Stimulated activated naive CD4-positive, alpha-beta T cell (primary cell): ENCODE results near the gene EVPL.

Source experiments
- DNase-seq, 6 experiments: peaks; one replicate each; lab custom pipeline; 2025; lab: John Stamatoyannopoulos, UW

Gene EVPL

DNA sequence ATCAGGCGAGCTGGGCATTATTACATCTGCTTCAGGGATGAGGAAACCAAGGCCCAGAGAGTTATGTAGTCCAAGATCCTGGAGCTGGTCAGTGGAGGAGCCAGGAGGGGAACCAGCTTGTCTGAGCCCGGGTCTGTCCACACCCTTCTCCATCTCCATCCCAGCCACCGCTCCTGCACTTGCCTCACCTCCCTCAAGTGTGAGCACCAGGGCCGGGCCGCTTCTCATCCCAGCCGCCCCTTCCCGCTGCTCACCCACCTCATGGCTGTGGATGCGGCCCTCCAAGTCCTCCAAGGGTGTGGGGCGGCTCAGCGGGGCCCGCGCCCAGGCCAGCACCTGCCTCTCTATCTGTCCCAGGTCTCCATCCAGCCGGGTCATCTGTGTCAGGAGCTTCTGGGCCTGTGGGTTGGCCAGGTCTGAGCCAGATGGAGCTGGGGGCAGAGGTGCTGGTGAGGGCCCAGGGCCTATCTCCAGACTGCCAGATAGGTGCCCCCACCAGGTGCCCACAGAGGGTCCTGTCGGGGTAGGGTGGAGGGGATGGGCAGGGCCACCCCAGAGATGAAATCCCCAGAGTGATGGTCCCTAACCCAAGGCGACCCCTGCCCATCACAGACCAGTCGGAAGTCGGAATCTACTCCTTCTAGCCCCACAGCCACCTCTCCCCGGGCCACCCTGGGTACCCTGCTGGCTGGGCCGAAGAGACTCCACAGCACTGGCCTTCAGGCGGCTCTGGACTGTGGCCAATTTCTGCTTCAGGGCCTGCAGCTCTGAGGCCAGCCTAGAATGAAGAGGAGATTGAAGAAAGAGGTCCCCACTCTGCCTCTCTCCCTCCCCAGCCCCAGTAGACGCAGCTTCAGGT is 9.4 kb downstream of the EVPL start:
- no peak for DNase-seq

DNA sequence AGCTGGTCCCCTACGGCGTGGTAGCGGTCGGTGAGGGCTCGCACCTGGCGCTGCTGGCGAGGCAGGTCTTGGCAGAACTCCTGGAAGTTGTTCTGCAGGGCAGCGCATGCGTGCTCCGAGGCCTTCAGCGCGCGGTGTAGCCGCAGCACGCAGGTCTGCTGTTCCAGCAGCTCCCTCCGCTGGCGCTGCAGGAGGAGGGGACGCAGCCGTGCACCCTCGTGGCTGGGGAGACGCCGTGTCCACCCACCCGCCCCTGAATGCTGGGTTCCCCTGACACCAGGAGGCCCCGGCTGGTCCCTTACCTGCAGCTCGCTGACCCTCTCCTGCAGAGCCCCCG is 12.2 kb downstream of the EVPL start:
- no peak for DNase-seq

DNA sequence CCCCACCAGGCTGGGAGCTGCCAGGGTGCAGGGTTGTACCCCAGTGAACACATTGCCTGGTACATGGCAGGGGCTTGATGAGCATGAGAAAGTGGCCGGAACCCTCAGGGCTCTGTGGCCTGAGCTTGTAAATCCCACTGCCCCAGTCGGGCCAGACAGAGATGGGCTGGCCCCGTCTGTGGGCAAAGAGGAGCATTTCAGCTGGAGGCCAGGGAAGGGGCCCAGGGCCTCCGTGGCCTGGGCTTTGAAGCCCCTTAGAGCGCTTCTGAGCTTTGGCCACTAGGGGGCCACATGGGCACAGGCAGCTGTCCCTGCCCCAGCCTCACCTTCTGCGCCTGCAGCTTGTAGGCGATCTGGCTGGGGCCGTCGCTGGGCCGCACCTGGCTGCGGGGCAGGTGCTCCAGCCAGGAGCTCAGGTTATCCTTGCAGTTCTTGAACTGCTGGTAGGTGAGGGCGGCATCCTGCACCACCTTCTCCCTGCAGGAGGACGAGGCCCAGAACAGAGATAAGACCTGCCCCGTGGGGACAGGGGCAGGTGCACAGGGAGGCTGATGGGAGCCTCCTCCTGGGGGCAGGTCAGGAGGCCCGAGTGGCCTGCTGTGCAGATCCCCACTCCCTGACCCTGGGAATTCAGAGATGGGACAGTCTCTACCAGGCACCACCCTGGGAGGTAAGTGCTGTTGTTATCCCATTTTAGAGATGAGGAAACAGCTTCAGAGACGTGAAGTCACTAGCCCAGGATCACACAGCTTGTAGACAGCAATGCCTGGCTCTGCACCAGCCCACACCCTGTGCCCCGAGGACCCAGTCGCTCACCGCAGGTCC is 12.8 kb downstream of the EVPL start:
- peak; percentile 61 to 84 (median 69) for DNase-seq

GRCh38 chr17:76013377-76013932 is 13.7 kb downstream of the EVPL start:
- no peak for DNase-seq

GRCh38 chr17:76011951-76012350 is 15.2 kb downstream of the EVPL start:
- DNase-seq: no peak

DNA sequence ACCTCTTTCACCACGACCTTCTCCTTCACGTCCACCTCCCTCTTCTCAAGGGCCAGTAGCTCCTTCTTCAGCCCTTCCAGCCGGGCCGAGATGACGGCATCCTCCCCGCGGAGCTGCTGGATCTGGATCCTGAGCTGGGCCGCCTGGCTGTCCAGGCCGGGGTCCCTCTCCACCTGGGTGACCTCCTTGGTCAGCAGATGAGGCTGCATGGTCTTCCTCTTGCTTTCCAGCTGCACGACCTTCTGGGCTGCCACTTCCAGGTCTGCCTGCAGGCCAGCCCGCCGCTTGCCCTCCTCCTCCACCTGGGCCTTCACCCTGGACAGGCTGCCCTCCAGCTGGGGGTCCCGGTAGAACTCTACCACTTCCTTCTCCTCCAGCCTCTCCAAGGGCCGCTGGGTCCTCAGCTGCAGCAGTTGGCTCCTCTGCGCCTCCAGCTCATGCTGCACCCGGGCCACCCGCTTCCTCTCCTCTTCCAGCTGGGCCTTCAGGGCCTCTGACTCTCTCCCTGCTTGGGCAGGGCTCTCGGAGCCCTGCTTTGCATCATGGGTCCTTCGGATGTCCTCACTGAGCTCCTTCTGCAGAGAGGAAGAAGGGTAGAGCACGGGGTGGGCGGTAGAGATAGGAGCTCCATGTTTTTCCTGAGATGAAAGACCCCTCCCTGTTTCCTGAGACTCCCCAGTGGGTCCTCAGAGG is 17.0 kb downstream of the EVPL start:
- no peak for DNase-seq

DNA sequence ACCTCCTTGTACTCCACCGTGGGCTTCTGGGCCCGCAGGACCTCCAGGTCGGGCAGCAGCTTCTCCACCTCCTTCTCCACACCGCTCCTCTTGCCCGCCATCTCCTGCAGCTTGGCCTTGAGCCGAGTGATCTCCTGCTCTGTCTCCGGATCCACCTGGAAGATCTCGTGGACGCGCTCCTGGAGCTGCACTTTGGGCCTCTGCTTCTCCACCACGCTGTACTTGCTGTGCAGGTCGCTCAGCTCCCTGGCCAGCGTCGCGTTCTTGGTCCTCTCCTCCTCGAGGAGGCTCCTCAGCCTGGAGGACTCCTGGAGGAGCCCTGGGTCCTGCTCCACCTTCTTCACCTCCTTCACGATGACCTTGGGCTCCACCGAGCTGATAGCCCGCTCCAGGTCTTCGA is 17.7 kb downstream of the EVPL start:
- no peak for DNase-seq

- DNase-seq: no peak
Observed at GRCh38 chr17:76008630-76009425, 18.3 kb downstream of the EVPL start.

DNA sequence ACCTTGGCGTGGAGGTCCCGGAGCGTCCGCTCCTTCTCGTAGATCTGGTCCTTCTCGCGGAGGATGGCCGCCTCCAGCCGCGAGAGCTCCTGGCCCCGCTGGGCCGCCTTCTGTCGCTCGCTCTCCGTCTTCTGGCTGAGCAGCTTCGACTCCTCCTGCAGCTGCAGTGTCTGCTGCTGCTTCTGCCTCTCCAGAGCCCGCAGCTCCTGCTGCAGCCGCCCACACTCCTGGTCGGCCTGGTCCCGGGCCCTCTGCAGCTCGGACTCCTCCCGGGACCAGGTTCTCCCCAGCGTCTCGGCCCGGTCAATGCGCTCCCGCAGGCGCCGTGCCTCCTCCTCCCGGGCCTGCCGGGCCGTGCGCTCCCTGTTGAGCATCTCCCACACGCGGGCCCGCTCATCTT is 18.9 kb downstream of the EVPL start:
- no peak for DNase-seq

DNA sequence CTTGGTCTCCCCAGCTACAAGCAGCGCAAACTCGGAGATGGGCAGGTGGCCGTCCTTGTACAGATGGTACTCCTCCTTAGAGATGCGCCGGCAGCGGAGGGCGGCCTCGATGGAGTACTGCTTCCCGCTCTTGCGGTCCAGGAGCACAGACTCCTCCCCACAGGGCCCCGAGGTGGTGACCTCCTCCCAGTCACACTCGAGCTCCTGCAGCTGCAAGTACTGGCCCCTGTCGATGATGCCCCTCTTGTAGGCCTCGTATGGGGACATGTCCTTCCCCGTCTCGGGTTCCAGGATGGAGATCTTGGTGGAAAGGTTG is 19.3 kb downstream of the EVPL start:
- no peak for DNase-seq

DNA sequence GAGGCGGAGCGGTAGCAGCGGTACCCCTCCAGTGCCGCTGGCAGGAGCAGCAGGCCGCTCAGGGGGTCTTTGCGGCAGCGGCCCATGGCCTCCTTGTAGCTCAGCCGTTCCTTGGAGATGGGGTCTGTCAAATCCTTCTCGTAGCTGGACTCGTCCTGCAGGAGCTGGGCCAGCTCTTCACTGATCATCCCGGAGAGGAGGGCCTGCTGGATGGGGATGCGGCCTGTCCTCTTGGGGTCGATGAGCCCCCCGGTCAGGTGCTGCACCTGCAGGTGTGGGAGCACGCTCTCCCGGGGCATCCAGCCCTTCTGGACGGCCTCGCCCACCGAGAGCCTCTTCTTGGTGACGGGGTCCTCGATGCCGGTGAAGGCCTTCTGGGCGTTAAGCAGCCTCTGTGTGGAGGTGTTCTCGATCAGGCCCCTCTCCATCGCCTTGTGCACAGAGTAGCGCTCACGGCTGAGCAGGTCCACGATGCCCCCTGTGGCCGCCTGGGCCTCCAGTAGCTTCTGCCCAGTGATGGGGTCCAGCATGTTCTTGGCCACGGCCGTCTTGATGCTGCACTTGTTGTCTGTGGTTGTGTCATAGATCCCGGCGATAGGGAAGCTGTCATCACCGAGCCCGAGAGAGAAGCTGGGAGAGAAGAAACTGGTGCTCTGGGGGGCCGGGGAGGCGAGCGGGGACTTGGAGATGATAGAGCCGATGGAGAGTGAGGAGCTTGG is 19.8 kb downstream of the EVPL start:
- no peak for DNase-seq

DNA sequence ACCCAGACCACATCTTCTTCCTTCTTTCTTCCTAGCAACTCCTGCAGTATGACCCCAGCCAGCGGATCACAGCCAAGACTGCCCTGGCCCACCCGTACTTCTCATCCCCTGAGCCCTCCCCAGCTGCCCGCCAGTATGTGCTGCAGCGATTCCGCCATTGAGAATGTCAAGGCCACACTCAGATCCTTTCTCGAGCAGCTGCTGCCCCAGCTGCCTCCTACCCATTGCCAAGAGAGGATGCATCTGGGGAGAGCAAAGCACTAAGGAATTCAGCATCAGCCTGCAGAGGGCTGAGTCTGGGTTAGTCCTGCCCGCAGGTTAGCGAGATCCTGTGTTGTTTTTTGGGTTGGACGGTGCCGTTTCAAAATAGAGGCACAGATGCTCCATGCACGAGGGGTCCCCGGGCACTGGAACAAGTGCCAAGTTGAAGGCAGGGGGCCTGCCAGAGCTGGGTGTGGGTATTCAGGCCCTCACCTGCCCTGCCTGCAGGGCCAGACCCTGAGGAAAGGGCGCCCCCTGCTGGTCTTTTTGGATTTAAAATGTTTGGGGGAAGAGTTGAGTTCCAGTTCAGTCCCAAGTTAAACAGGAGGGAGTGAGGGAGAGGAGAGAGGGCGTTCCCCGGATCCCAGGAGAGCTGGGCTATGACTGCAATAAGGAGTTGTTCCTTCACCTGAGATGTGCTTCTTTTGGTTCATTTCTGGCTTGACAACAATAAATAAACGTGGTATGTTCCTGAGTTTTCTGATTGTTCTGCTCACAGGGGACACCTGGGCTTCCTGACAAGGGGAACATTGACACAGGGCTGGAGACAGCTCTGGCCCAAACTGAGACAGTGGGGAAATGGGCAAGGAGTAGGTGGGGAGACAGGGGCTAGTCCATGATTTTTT is 21.6 kb downstream of the EVPL start:
- peak; percentile 38 to 81 (median 70) for DNase-seq

DNA sequence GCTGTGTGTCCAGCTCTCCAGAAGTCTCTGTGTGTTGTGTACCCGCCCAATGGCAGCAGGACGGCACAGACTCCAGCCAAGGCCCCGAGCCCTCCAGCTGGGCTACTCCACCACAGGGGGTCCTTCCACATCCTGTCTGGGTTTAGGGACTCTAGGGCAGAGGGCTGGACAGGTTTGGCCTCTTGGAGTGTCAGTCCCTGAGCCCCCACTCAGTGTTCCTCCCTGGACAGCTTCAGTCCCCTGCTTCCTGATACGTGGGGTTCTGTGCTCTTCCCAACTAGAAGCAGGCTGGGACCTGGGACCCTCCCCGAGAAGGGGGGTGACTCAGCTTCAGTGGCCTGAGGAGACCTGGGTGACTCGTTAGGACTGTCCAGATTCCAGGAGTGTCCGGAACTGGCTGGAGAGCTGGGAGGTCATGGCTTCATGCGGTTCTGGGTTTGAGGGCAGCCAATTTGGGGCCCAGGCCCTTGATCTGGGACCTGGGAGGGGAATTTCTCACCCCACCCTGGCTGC is 22.3 kb downstream of the EVPL start:
- no peak for DNase-seq

DNA sequence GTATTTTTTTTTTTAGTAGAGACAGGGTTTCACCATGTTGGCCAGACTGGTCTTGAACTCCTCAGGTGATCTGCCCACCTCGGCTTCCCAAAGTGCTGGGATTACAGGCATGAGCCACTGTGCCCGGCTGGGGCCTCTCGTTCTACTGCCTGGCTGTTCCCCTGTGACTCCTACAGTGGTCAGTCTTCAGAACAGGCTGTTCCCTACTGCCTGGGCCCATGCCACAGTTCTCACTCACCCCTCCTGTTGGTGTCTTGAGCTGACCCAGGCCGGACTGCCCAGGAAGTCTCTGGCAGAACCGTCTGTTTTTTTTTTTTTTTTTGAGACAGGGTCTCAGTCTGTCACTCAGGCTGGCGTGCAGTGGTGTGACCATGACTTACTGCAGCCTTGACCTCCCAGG is 23.2 kb downstream of the EVPL start:
- DNase-seq: no peak

DNA sequence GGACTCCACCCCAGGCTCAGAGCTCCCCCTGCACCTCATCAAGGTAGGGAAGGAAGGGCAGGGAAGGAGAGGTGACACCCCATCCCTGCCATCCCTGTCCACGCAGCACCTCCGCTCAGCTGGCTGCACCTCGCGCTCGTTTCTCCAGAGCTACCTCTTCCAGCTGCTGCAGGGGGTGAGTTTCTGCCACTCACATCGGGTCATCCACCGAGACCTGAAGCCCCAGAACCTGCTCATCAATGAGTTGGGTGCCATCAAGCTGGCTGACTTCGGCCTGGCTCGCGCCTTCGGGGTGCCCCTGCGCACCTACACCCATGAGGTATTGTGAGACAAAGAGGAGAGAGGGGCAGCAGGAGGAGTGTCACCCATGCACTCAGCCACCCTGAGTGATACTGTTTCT is 25.0 kb downstream of the EVPL start:
- no peak for DNase-seq

DNA sequence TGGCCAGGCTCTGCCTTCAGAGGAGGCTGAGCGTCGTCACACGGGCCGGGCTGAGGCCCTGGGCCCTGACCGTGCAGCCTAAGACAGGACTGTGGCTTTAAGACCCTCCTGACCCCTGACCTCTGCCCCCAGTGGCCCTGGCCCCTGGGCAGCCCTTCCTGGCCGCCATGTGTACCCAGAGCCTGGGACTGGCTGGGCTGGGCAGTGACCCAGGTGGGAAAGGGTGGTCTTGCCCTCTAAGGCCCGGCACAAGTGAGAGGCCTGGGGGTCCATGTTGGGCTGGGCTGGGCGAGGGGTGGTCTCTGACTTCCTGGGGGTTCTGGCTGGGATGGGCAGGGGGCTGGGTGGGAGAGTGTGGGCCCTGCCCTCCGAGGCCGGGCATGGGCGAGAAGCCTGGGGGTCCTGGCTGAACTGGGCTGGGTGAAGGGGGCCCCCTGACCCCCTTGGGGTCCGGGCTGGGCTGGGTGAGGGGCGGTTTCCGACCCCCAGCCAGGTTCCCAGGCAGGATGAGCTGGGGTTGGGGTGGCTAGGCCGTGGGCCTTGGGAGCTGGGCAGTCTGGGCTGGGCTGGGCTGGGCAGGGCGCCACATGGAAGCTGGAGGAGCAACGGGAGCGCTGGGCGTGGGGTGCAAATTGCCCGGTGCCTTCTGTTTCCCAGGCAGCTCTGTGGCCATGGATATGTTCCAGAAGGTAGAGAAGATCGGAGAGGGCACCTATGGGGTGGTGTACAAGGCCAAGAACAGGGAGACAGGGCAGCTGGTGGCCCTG is 26.2 kb downstream of the EVPL start, which contains the start of gene CDK3:
CDK3 (plus strand) TSS at position 101 of the 767 bp plus-strand sequence; CDS start at position 672, 571 bp downstream.
- no peak for DNase-seq

DNA sequence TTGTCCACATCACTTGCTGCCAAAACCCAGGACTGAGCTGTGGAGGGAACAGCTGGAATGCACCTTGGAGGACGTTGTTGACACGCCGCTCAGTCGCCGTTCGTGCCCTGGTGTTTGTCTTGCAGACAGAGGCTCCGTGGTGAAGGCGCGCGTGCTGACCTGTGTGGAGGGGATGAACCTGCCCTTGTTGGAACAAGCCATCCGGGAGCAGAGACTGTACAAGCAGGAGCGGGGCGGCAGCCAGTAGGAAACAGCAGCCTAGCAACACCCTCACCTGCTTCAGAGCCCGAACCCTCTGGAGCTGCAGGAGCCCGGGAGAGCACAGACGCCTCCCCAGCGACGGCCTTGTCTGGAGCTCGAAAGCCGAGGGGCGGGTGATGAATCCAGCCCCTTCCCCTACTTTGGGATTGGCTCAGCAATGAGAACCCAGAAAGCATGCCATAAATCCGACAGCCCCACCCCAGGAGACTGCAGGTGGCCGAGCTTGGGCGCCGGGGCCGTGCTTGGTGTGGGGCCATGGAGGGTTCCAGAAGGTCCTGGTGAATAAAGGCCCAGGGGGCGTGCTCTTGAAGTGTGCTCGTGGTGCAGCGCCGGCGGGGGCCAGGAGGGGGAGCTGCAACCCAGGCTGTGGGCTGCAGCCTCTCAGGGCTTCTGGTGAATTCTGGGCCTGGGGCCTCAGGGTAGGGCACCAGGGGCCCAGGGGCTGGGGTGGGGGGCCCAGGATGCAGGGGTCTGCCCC is 26.9 kb downstream of the EVPL start:
- DNase-seq: peak; percentile 37 to 68 (median 48)

DNA sequence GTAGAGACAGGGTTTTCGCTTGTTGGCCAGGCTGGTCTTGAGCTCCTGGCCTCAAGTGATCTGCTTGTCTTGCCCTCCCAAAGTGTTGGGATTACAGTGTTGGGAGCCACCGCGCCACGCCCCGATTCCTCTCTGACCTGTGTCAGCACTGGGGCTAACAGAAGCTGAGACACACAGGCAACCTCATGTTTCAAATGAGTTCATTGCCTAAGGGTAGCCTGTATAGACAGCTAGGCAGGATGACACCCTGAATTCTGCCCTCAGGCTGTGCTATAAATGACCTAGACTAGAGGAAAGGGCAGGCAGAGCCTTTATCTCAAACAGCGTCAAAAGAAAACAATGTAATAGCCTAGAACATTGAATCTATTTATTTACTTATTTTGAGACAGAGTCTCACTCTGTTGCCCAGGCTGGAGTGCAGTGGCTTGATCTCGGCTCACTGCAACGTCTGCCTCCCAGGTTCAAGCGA is 28.7 kb downstream of the EVPL start:
- DNase-seq: no peak
